HG03066 (cell line): Measurements from ENCODE around the gene ELP4.
"Not testable (repeated sequence)": the region's sequence is repeated elsewhere in the genome, so short reads cannot be mapped to it uniquely, and the experiment has no call there.

ENCODE experiments used
- ATAC-seq: cut with Tn5 transposase; IDR thresholded peaks from one replicate; pipeline ENCODE4 v1.9.1; 2021; ENCODE audit warnings: low read depth; ENCODE audit not compliant: unreplicated experiment

The ELP4 gene

GRCh38 chr11:31542862-31543261 is 33.3 kb downstream of the ELP4 start:
- no peak for ATAC-seq

GRCh38 chr11:31555938-31556337 is 46.4 kb downstream of the ELP4 start:
- no peak for ATAC-seq

GRCh38 chr11:31558001-31558400 is 48.4 kb downstream of the ELP4 start:
- no peak for ATAC-seq

GRCh38 chr11:31560842-31561476 is 51.4 kb downstream of the ELP4 start:
- no peak for ATAC-seq

GRCh38 chr11:31564517-31564916 is 55.0 kb downstream of the ELP4 start:
- not testable (repeated sequence) for ATAC-seq

- not testable (repeated sequence) for ATAC-seq
These were observed 64.6 kb downstream of the ELP4 start for GRCh38 chr11:31574133-31574532.

GRCh38 chr11:31575764-31576163 is 66.2 kb downstream of the ELP4 start:
- ATAC-seq: not testable (repeated sequence)

- not testable (repeated sequence) for ATAC-seq
These were observed 69.8 kb downstream of the ELP4 start for GRCh38 chr11:31579412-31579811.

- no peak for ATAC-seq
These were observed 73.1 kb downstream of the ELP4 start for GRCh38 chr11:31582697-31583096.

- no peak for ATAC-seq
These were observed 88.9 kb downstream of the ELP4 start for GRCh38 chr11:31598454-31598853.

- ATAC-seq: no peak
These were observed 92.2 kb downstream of the ELP4 start for GRCh38 chr11:31601635-31602282.

- ATAC-seq: no peak
These were observed 97.3 kb downstream of the ELP4 start for GRCh38 chr11:31606893-31607292.

GRCh38 chr11:31607914-31608313 is 98.3 kb downstream of the ELP4 start:
- ATAC-seq: no peak

- no peak for ATAC-seq
These were observed 99.4 kb downstream of the ELP4 start for GRCh38 chr11:31608995-31609394.

GRCh38 chr11:31610544-31610943 is 101.0 kb downstream of the ELP4 start:
- ATAC-seq: no peak

GRCh38 chr11:31617246-31617645 is 107.7 kb downstream of the ELP4 start:
- no peak for ATAC-seq

- ATAC-seq: no peak
These were observed 110.4 kb downstream of the ELP4 start for GRCh38 chr11:31619980-31620379.

GRCh38 chr11:31620434-31620833 is 110.9 kb downstream of the ELP4 start:
- ATAC-seq: no peak

GRCh38 chr11:31625868-31626267 is 116.3 kb downstream of the ELP4 start:
- ATAC-seq: no peak

- ATAC-seq: no peak
These were observed 118.5 kb downstream of the ELP4 start for GRCh38 chr11:31628111-31628510.

GRCh38 chr11:31636983-31637382 is 127.4 kb downstream of the ELP4 start:
- ATAC-seq: no peak

GRCh38 chr11:31640611-31641010 is 131.0 kb downstream of the ELP4 start:
- no peak for ATAC-seq
